GM12878 (cell line): Measurements from ENCODE around the gene TMEM253. TPM values are rescaled to one million over a fixed set of nuclear protein-coding genes. Genes with fewer than 3 reads are reported as not detected.

Experiments
- ATF3 ChIP-seq: IDR thresholded peaks from 2 replicates; pipeline ENCODE4 v1.6.1; 2011; ENCODE audit warnings: low read depth, mild to moderate bottlenecking, low read length, moderate library complexity, borderline replicate concordance; ENCODE audit errors: extremely low read depth
- BACH1 ChIP-seq: fragments of 450-650 bp; IDR thresholded peaks from 2 replicates; pipeline ENCODE4 v1.6.1; 2017; ENCODE audit warnings: mild to moderate bottlenecking, borderline replicate concordance
- BCLAF1 ChIP-seq: fragments of 450-650 bp; IDR thresholded peaks from 2 replicates; pipeline ENCODE4 v1.6.1; 2017; ENCODE audit warnings: antibody characterized with exemption, mild to moderate bottlenecking, moderate library complexity
- BMI1 ChIP-seq: fragments of 450-650 bp; IDR thresholded peaks from 2 replicates; pipeline ENCODE4 v1.6.1; 2016; ENCODE audit warnings: mild to moderate bottlenecking, moderate library complexity, borderline replicate concordance
- CHD1 ChIP-seq: IDR thresholded peaks from 2 replicates; pipeline ENCODE4 v1.6.1; 2012; ENCODE audit warnings: low read depth, low read length, improper control_type of control experiment
- CHD4 ChIP-seq: fragments of 200-600 bp; sonication (generic); IDR thresholded peaks from 2 replicates; pipeline ENCODE4 v1.6.1; 2016; ENCODE audit warnings: mild to moderate bottlenecking
- CUX1 ChIP-seq: IDR thresholded peaks from 2 replicates; pipeline ENCODE4 v1.6.1; 2012; ENCODE audit warnings: improper control_type of control experiment, low read depth, low read length; ENCODE audit not compliant: insufficient replicate concordance
- EED ChIP-seq: sonication (generic); IDR thresholded peaks from 2 replicates; pipeline ENCODE4 v1.6.1; 2016; ENCODE audit warnings: antibody characterized with exemption, low read depth
- HSF1 ChIP-seq: fragments of 150-350 bp; IDR thresholded peaks from 2 replicates; pipeline ENCODE4 v1.6.1; 2014; ENCODE audit warnings: mild to moderate bottlenecking, low read depth, low read length
- JUNB ChIP-seq: IDR thresholded peaks from 2 replicates; pipeline ENCODE4 v1.6.1; 2016; ENCODE audit warnings: antibody characterized with exemption, mild to moderate bottlenecking
- MEF2A ChIP-seq: IDR thresholded peaks from 2 replicates; pipeline ENCODE4 v1.6.1; 2011; ENCODE audit warnings: low read depth, mild to moderate bottlenecking, low read length, moderate library complexity; ENCODE audit not compliant: insufficient read depth
- PAX5 ChIP-seq: IDR thresholded peaks from 2 replicates; pipeline ENCODE4 v1.6.1; 2011; ENCODE audit warnings: low read depth, low read length, borderline replicate concordance
- PML ChIP-seq: IDR thresholded peaks from 2 replicates; pipeline ENCODE4 v1.6.1; 2012; ENCODE audit warnings: low read length, inconsistent platforms
- SIX5 ChIP-seq: IDR thresholded peaks from 2 replicates; pipeline ENCODE4 v1.6.1; 2011; ENCODE audit warnings: mild to moderate bottlenecking, low read depth, low read length, moderate library complexity; ENCODE audit not compliant: severe bottlenecking
- SP1 ChIP-seq: IDR thresholded peaks from one replicate; pipeline ENCODE4 v1.6.1; 2011; ENCODE audit warnings: low read depth, low read length
- SUZ12 ChIP-seq: fragments of 200-600 bp; sonication (generic); IDR thresholded peaks from one replicate; pipeline ENCODE4 v1.6.1; 2018; ENCODE audit warnings: antibody characterized with exemption, mild to moderate bottlenecking; ENCODE audit not compliant: unreplicated experiment
- TBL1XR1 ChIP-seq: IDR thresholded peaks from 2 replicates; pipeline ENCODE4 v1.6.1; 2012; ENCODE audit warnings: low read depth, low read length, improper control_type of control experiment
- USF2 ChIP-seq: IDR thresholded peaks from 2 replicates; pipeline ENCODE4 v1.6.1; 2011; ENCODE audit warnings: low read depth, low read length, improper control_type of control experiment, borderline replicate concordance
- YBX1 ChIP-seq: fragments of 450-650 bp; IDR thresholded peaks from 2 replicates; pipeline ENCODE4 v1.6.1; 2016; ENCODE audit warnings: antibody characterized with exemption
- ZNF217 ChIP-seq: fragments of 450-650 bp; IDR thresholded peaks from 2 replicates; pipeline ENCODE4 v1.6.1; 2017; ENCODE audit warnings: antibody characterized with exemption, mild to moderate bottlenecking
- polyA plus RNA-seq, 11 experiments: library from polyadenylated mRNA; depleted of rRNA in 4 of 11; unstranded in 6 of 11; stranded (reverse) in 5 of 11; fragments of >200 nt; fragmentation: Nextera tagmentation in 4 of 11; fragmentation: Illumina TruSeq in 1 of 11; extraction: Ambion mirVana in 4 of 11; extraction: Trizol in 1 of 11; gene quantifications; 1 replicate in 1 of 11; 2 replicates in 10 of 11; pipeline versions ENCODE4 v1.2.1 to v1.2.3, GENCODE V29; 2011 to 2016; ENCODE audit warnings: inconsistent platforms in 2 of 11, missing spikeins in 2 of 11, low read depth in 1 of 11
- total RNA-seq, 4 experiments: library from RNA; depleted of rRNA in 3 of 4; stranded (reverse); fragments of >200 nt in 3 of 4; fragmentation: Illumina TruSeq in 1 of 4; extraction: Trizol in 1 of 4; gene quantifications; 2 replicates each; pipeline versions ENCODE4 v1.2.1 to v1.2.3, GENCODE V29; 2013 to 2021

The TMEM253 gene
- total and polyA plus RNA-seq, 10 of the 15 experiments (the other 5 are each of a cell fraction or from before 2014, with no cell fraction given), result 0.11 to 0.48 TPM; not detected in 8

- peak; percentile 100 for TF ChIP-seq BCLAF1
- no peak for TF ChIP-seq SUZ12
- TF ChIP-seq PAX5, result no peak
- no peak for TF ChIP-seq SIX5
- TF ChIP-seq CHD4, result no peak
- TF ChIP-seq TBL1XR1, result peak; percentile 51; the same call in 1 of the 2 replicates
- TF ChIP-seq ZNF217, result no peak
- peak; percentile 43; the same call in 1 of the 2 replicates for TF ChIP-seq JUNB
- no peak for TF ChIP-seq MEF2A
- TF ChIP-seq BACH1, result peak; percentile 77
- TF ChIP-seq EED, result no peak
- TF ChIP-seq CUX1, result no peak
- TF ChIP-seq SP1, result peak; percentile 45
- TF ChIP-seq USF2, result no peak
- 0 out of 2 replicates have a peak, but pooled peaks have one; percentile 24 for TF ChIP-seq HSF1
- no peak for TF ChIP-seq BMI1
- peak; percentile 99 for TF ChIP-seq CHD1
- no peak; the same call in 1 of the 2 replicates for TF ChIP-seq ATF3
- TF ChIP-seq YBX1, result no peak
- TF ChIP-seq PML, result peak; percentile 84; the same call in 1 of the 2 replicates
Measured at GRCh38 chr14:21103710-21104447, 3.0 kb downstream of the TMEM253 start (continued).
